ENCODE results near the gene CBY3.
"Not testable (repeated sequence)": the region's sequence is repeated elsewhere in the genome, so short reads cannot be mapped to it uniquely, and the experiment has no call there.

CBY3 gene
- 0.07 to 0.39 (median 0.22) reads per million in 3 experiments for total RNA-seq

- DNase-seq: no peak
These were observed at the start of gene CBY3 for GRCh38 chr5:179680780-179681401. Gene CBY3, minus strand, starts transcription at chr5:179681034. Its CDS starts 116 bp downstream, at chr5:179680918.

GRCh38 chr5:179730356-179730755 lies 49.5 kb upstream of the CBY3 start:
- DNase-seq: no peak

- DNase-seq: no peak
These were observed 48.9 kb upstream of the CBY3 start for GRCh38 chr5:179729727-179730126.

GRCh38 chr5:179729303-179729702 lies 48.5 kb upstream of the CBY3 start:
- DNase-seq: no peak

- DNase-seq: no peak
These were observed 46.3 kb upstream of the CBY3 start for GRCh38 chr5:179727106-179727505.

GRCh38 chr5:179724163-179724562 lies 43.3 kb upstream of the CBY3 start:
- DNase-seq: no peak

GRCh38 chr5:179720222-179720621 lies 39.4 kb upstream of the CBY3 start:
- DNase-seq: no peak

- DNase-seq: no peak
These were observed 35.5 kb upstream of the CBY3 start for GRCh38 chr5:179716286-179716685.

- no peak for DNase-seq
These were observed 19.6 kb upstream of the CBY3 start for GRCh38 chr5:179700401-179700918.

GRCh38 chr5:179699616-179700237 lies 18.9 kb upstream of the CBY3 start:
- peak; percentile 21 for DNase-seq

GRCh38 chr5:179698935-179699615 lies 18.2 kb upstream of the CBY3 start, which contains the start of gene CANX:
Gene CANX, plus strand, starts transcription at chr5:179698967. Its CDS starts 6,715 bp downstream, at chr5:179705682.
- DNase-seq: no peak

GRCh38 chr5:179697993-179698934 lies 17.4 kb upstream of the CBY3 start:
- DNase-seq: peak; percentile 99

- not testable (repeated sequence) for DNase-seq
These were observed 16.7 kb upstream of the CBY3 start for GRCh38 chr5:179697543-179697942.

GRCh38 chr5:179697108-179697507 lies 16.3 kb upstream of the CBY3 start:
- no peak for DNase-seq

- no peak for DNase-seq
These were observed 15.8 kb upstream of the CBY3 start for GRCh38 chr5:179696603-179697002.

- DNase-seq: no peak
These were observed 13.7 kb upstream of the CBY3 start for GRCh38 chr5:179694561-179694960.

- DNase-seq: not testable (repeated sequence)
These were observed 8.4 kb upstream of the CBY3 start for GRCh38 chr5:179689212-179689611.

- DNase-seq: no peak
These were observed 637 bp downstream of the CBY3 start for GRCh38 chr5:179680014-179680779.

GRCh38 chr5:179679014-179679674 lies 1.7 kb downstream of the CBY3 start:
- peak; percentile 60 for DNase-seq

GRCh38 chr5:179678223-179679013 lies 2.4 kb downstream of the CBY3 start:
- DNase-seq: peak; percentile 93
